Activated B cell treated with CpG ODN at 0.5 μM for 24 hours (primary cell): Measurements from ENCODE around the gene AGBL4. TPM values are rescaled to one million over a fixed set of nuclear protein-coding genes. Genes with fewer than 3 reads are reported as not detected.

Experiments used
- ATAC-seq: fragments of 200-7000 bp; cut with Tn5 transposase; one replicate; pipeline ENCODE4 v1.10.0; 2021; ENCODE audit warnings: low read depth, mild to moderate bottlenecking, moderate library complexity
- CTCF ChIA-PET: fragments of 350-600 bp; sonication (Branson Sonifier 250); formaldehyde crosslinking; loops from one replicate; lab custom pipeline; 2021; ENCODE audit warnings: antibody characterized with exemption; lab: Charles Lee
- POLR2A ChIA-PET: fragments of 350-600 bp; sonication (Branson Sonifier 250); formaldehyde crosslinking; loops from one replicate; lab custom pipeline; 2021; ENCODE audit warnings: antibody characterized with exemption; lab: Charles Lee
- DNase-seq: peaks from one replicate; pipeline ENCODE4 v3.0.0; 2022
- H3K27ac Mint-ChIP-seq: one replicate; pipeline ENCODE4 v1.8.0; 2020; ENCODE audit warnings: mixed read lengths
- H3K27me3 Mint-ChIP-seq: one replicate; pipeline ENCODE4 v1.8.0; 2021; ENCODE audit warnings: mixed read lengths
- H3K36me3 Mint-ChIP-seq: one replicate; pipeline ENCODE4 v1.8.0; 2021; ENCODE audit warnings: low read depth, mixed read lengths
- H3K4me1 Mint-ChIP-seq: one replicate; pipeline ENCODE4 v1.8.0; 2021; ENCODE audit warnings: mixed read lengths
- H3K4me3 Mint-ChIP-seq: one replicate; pipeline ENCODE4 v1.8.0; 2020; ENCODE audit warnings: mild to moderate bottlenecking, mixed read lengths
- H3K9me3 Mint-ChIP-seq: one replicate; pipeline ENCODE4 v1.8.0; 2020; ENCODE audit warnings: mixed read lengths
- CTCF ChIP-seq: fragments of 200-600 bp; IDR thresholded peaks from one replicate; pipeline ENCODE4 v1.8.0; 2022; ENCODE audit warnings: antibody characterized with exemption, mild to moderate bottlenecking
- intact Hi-C: fragments of 100-400 bp; cut with micrococcal nuclease; formaldehyde crosslinking; loops from one replicate; pipeline ENCODE4 v1.15.1; 2024
- total RNA-seq: library from RNA; stranded (reverse); gene quantifications from 2 replicates; pipeline ENCODE4 v1.2.3, GENCODE V29; 2022

The AGBL4 gene
- total RNA-seq, 1 donor from 2014 or later: 0.24 TPM

- ChIA-PET CTCF (no interaction called here), POLR2A (no interaction called here)
- no peaks in the 10 kb centered on the region for H3K36me3 Mint-ChIP-seq
- TF ChIP-seq CTCF: no peak
- ATAC-seq: no peak
- peaks cover 8% of the 10 kb centered on the region for H3K9me3 Mint-ChIP-seq
- H3K27me3 Mint-ChIP-seq: no peaks in the 10 kb centered on the region
- H3K4me1 Mint-ChIP-seq: no peaks in the 10 kb centered on the region
- H3K4me3 Mint-ChIP-seq: no peak overlapping the region
- no peak overlapping the region for H3K27ac Mint-ChIP-seq
- DNase-seq: no peak
- intact Hi-C loops: no loop called here
Observed at GRCh38 chr1:49544615-49545014, 479.1 kb downstream of the AGBL4 start.

GRCh38 chr1:49541096-49541752, 482.5 kb downstream of the AGBL4 start:
- H3K27ac Mint-ChIP-seq: no peak overlapping the region
- H3K9me3 Mint-ChIP-seq: peaks cover 8% of the 10 kb centered on the region
- H3K27me3 Mint-ChIP-seq: no peaks in the 10 kb centered on the region
- TF ChIP-seq CTCF: no peak
- CTCF ChIA-PET: no interaction called here
- no peak for DNase-seq
- H3K4me3 Mint-ChIP-seq: no peak overlapping the region
- no peaks in the 10 kb centered on the region for H3K4me1 Mint-ChIP-seq
- H3K36me3 Mint-ChIP-seq: no peaks in the 10 kb centered on the region
- POLR2A ChIA-PET: no interaction called here
- intact Hi-C loops: no loop called here
- ATAC-seq: no peak

- no peaks in the 10 kb centered on the region for H3K4me1 Mint-ChIP-seq
Observed at GRCh38 chr1:49527606-49528305, 496.0 kb downstream of the AGBL4 start.

GRCh38 chr1:49526672-49527071, 497.1 kb downstream of the AGBL4 start:
- H3K4me1 Mint-ChIP-seq: no peaks in the 10 kb centered on the region
- DNase-seq (no peak), ATAC-seq (no peak)
- ChIA-PET CTCF (no interaction called here), POLR2A (no interaction called here)
- no peak overlapping the region for H3K27ac Mint-ChIP-seq
- peaks cover under 1% of the 10 kb centered on the region for H3K27me3 Mint-ChIP-seq
- intact Hi-C loops: no loop called here
- TF ChIP-seq CTCF: no peak
- no peaks in the 10 kb centered on the region for H3K36me3 Mint-ChIP-seq
- H3K9me3 Mint-ChIP-seq: no peaks in the 10 kb centered on the region
- no peak overlapping the region for H3K4me3 Mint-ChIP-seq

More at GRCh38 chr1:49527606-49528305, 496.0 kb downstream of the AGBL4 start:
- DNase-seq: no peak
- intact Hi-C loops: no loop called here
- TF ChIP-seq CTCF: no peak
- no peaks in the 10 kb centered on the region for H3K9me3 Mint-ChIP-seq
- CTCF ChIA-PET: no interaction called here
- no peak overlapping the region for H3K4me3 Mint-ChIP-seq
- ATAC-seq: no peak
- POLR2A ChIA-PET: no interaction called here
- H3K27ac Mint-ChIP-seq: no peak overlapping the region
- H3K27me3 Mint-ChIP-seq: peaks cover 3% of the 10 kb centered on the region
- H3K36me3 Mint-ChIP-seq: no peaks in the 10 kb centered on the region

- Mint-ChIP-seq H3K36me3 (no peaks in the 10 kb centered on the region), H3K9me3 (no peaks in the 10 kb centered on the region), H3K27ac (no peak overlapping the region), H3K27me3 (no peaks in the 10 kb centered on the region), H3K4me3 (no peak overlapping the region), H3K4me1 (no peaks in the 10 kb centered on the region)
- intact Hi-C loops: no loop called here
- DNase-seq (no peak), ATAC-seq (no peak)
- POLR2A ChIA-PET: no interaction called here
- CTCF ChIA-PET: no interaction called here
- TF ChIP-seq CTCF: no peak
Observed at GRCh38 chr1:49523764-49524163, 500.0 kb downstream of the AGBL4 start.
